ENCODE measurements around the gene MAN2B2.

Gene MAN2B2

DNA sequence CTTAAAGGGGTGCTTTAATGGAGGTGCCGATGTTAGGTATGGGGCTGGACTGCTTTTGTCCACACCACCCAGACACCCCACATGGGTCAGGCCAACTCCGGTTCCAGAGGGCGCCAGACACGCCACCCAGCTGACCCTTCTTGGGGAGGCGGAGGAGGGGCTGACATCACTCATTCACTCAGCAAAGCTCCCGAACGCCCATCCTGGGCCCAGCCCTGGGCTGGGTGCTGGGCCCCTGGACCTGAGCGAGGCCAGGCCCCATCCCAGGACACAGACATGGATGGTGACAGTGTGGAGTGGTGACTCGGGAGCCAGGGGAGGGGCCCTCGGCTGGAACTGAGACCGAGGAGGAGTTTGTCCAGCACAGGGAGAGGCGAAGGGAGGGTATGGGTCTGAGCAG lies 28.1 kb downstream of the MAN2B2 start:
- DNase-seq = no peak
- TF ChIP-seq GATA1 (IDR thresholded peaks at IDR 0.05; ENCODE audit: low read depth, low read length) = no peak
- no peak for TF ChIP-seq POLR2A (IDR thresholded peaks at IDR 0.05; ENCODE audit: low read length)

DNA sequence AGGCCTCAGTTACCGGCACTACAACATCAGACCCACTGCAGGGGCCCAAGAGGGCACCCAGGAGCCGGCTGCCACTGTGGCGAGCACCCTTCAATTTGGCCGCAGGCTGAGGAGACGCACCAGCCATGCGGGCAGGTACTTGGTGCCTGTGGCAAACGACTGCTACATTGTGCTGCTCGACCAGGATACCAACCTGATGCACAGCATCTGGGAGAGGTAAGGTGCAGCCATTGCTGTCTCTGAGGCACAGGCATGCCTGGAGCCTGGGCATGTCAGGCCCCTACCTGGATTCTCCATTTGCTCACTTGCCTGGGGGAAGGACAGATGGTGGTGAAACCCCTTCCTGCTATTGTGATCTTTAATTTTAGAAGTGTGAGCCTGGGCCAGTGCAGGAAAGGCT lies 30.1 kb downstream of the MAN2B2 start:
- DNase-seq = no peak
- TF ChIP-seq POLR2A (IDR thresholded peaks at IDR 0.05; ENCODE audit: low read length) (no peak), GATA1 (IDR thresholded peaks at IDR 0.05; ENCODE audit: low read depth, low read length) (no peak)

DNA sequence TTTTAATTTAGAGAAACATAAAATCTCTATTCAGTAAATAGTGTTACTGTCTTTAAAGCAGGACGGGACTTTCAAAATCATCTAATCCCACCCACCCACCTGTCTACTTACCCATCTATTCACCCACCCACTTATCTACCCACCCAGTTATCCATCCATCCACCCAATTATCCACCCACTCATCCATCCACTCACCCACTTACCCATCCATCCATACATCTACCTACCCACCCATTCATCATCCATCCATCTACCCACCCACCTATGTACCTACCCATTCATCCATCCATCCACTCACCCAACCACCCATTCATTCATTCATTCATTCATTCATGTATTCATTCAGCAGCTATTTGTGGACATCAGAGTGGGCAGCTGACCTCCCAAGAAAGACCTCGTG lies 30.6 kb downstream of the MAN2B2 start:
- DNase-seq = no peak
- TF ChIP-seq GATA1 (IDR thresholded peaks at IDR 0.05; ENCODE audit: low read depth, low read length) = no peak
- TF ChIP-seq POLR2A (IDR thresholded peaks at IDR 0.05; ENCODE audit: low read length) = no peak

DNA sequence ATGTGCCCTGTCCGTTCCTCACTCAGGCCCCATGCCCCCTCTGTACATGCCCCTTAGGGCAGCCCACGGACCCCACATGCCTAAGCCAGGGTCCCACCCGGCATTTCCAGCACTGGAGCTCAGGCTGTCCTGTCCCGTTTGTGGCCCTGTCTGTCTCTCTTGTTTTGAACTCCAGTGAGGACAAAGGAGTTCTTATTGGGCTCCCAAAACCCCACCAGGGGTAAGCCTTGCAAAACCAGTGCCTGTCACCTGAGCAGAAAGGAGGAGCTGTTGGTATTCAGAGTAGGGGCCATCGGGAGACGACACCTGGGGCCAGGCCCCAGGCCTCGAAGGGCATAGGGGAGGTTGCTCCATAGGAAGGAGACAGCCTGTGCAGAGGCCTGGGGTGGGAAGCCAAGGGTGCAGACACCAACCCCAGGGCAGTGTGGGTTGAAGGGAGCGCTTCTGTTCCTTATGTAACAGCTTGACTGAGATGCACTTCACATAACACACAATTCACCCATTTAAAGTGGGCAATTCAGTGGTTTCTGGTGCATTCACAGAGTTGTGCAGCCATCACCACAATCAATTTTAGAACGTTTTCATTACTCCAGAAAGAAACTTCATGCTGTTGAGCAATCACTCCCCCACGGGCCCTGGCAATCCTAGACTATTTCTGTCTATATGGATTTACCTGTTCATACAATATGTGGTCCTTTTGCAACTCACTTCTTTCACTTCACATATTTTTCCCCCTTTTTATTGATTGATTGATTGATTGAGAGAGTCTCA lies 31.7 kb downstream of the MAN2B2 start:
- no peak for DNase-seq
- no peak for TF ChIP-seq POLR2A (IDR thresholded peaks at IDR 0.05; ENCODE audit: low read length)
- TF ChIP-seq GATA1 (IDR thresholded peaks at IDR 0.05; ENCODE audit: low read depth, low read length) = no peak

DNA sequence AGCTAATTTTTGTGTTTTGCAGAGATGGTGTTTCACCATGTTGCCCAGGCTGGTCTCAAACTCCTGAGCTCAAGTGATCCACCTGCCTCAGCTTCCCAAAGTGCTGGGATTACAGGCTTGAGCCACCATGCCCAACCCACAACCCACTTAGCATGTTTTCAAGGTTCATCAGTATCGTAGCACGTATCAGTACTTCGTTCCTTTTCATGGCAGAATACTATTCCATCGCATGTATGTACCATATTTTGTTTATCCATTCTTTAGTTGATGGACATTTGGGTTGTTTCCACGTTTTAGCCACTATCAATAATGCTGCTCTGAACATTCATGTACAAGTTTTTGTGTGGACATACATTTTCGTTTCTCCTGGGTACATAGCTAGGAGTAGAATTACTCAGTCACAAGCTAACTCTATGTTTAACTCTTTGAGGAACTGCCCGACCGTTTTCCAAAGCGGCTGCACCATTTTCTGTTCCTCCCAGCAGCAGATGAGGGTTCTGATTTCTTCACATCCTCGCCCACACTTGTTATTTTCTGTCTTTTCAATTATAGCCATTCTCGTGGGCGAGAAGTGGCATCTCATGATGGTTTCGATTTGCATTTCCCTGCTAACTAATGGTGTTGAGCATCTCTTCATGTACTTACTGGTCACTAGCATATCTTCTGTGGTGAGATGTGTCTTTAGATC lies 32.5 kb downstream of the MAN2B2 start:
- TF ChIP-seq POLR2A (IDR thresholded peaks at IDR 0.05; ENCODE audit: low read length) (no peak), GATA1 (IDR thresholded peaks at IDR 0.05; ENCODE audit: low read depth, low read length) (no peak)
- no peak for DNase-seq

DNA sequence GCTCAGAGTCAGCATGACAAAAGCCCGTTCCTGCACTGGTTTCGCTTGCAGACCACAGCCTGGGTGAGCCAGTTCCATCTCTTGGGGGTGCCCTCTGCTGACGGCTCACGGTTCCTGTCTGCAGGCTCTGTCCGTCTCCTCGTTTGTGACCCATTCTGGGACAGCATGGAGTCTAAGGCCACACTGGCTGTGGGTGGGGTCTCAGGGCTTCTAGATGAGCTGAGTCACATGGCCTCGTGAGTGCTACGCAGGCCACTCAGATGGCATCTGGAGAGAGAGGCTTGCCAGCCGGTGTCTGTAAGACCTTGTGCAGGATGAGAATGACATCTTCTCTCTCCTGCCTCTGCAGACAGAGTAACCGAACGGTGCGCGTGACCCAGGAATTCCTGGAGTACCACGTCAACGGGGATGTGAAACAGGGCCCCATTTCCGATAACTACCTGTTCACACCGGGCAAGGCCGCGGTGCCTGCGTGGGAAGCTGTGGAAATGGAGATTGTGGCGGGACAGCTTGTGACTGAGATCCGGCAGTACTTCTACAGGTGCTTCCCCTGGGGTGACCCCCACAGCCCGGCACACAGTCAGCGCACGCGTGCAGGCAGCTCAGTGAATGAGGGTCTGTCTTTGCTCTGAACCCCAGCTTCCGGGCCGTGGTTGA lies 33.9 kb downstream of the MAN2B2 start:
- no peak for TF ChIP-seq POLR2A (IDR thresholded peaks at IDR 0.05; ENCODE audit: low read length)
- DNase-seq = no peak

DNA sequence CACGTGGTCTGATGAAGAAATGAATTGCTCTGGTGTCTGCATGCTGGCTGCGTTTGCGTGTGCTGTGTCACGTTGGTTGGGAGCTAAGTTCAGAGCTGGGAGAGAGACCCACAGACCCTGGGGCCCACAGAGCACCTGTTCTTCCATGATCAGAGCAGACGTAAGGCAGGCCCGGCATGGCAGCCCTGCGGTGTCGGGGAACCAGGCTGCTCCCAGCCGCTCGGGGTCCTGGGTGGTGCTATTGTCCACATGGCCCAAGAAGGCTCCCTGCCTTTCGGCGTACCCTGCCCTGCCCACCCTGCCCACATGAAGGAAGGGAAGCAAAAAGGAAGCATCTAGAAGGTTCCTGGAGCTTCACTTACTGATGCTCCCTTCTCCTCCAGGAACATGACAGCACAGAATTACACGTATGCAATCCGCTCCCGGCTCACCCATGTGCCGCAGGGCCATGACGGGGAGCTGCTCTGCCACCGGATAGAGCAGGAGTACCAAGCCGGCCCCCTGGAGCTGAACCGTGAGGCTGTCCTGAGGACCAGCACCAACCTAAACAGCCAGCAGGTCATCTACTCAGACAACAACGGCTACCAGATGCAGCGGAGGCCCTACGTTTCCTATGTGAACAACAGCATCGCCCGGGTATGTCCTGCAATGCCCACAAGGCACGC lies 34.6 kb downstream of the MAN2B2 start:
- TF ChIP-seq POLR2A (IDR thresholded peaks at IDR 0.05; ENCODE audit: low read length) (no peak), GATA1 (IDR thresholded peaks at IDR 0.05; ENCODE audit: low read depth, low read length) (no peak)
- no peak for DNase-seq

DNA sequence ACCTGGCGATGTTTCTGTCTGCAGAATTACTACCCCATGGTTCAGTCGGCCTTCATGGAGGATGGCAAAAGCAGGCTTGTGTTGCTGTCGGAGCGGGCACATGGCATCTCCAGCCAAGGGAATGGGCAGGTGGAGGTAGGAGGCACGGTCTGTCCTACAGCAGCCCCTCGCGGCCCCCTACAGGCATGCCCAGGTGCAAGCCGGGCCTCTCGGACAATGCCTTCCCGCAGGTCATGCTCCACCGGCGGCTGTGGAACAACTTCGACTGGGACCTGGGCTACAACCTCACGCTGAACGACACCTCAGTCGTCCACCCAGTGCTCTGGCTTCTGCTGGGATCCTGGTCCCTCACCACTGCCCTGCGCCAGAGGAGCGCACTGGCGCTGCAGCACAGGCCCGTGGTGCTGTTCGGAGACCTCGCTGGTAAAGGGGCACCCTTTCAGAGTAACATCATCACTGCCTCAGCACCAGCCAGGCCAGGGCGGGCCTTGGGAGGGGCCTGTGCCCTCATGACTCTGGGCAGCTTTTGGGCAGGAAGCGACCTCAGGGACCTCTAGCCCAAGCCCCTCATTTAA lies 36.0 kb downstream of the MAN2B2 start:
- no peak for TF ChIP-seq GATA1 (IDR thresholded peaks at IDR 0.05; ENCODE audit: low read depth, low read length)
- TF ChIP-seq POLR2A (IDR thresholded peaks at IDR 0.05; ENCODE audit: low read length) = no peak
- no peak for DNase-seq

DNA sequence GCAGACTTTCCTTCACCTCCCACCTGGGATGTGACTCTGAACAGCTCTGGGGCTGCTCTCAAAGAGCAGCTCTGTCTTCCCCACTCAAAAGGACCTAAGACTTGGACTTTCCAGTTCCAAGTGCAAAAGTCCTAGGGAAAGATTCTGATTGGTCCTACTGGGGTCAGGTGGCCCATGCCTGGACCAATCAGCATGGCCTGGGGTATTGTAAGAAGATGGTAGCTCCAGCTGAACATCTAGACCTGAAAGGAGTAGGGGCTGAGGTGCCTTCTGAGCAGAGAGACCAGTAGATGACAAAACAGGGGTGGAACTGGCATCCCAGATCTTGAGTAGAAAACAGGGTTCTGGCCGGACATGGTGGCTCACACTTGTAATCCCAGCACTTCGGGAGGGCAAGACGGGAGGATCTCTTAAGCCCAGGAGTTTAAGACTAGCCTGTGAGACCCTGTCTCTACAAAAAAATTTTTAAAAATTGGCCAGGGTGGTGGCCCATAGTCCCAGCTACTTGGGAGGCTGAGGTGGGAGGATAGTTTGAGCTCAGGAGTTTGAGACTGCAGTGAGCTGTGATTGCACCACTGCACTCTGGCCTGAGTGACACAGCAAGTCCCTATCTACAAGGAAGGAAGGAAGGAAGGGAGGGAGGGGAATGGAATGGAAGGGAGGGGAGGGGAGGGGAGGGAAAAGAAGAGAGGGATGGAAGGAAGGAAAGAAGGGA lies 38.1 kb downstream of the MAN2B2 start:
- no peak for DNase-seq
- TF ChIP-seq POLR2A (IDR thresholded peaks at IDR 0.05; ENCODE audit: low read length) = no peak
- no peak for TF ChIP-seq GATA1 (IDR thresholded peaks at IDR 0.05; ENCODE audit: low read depth, low read length)

DNA sequence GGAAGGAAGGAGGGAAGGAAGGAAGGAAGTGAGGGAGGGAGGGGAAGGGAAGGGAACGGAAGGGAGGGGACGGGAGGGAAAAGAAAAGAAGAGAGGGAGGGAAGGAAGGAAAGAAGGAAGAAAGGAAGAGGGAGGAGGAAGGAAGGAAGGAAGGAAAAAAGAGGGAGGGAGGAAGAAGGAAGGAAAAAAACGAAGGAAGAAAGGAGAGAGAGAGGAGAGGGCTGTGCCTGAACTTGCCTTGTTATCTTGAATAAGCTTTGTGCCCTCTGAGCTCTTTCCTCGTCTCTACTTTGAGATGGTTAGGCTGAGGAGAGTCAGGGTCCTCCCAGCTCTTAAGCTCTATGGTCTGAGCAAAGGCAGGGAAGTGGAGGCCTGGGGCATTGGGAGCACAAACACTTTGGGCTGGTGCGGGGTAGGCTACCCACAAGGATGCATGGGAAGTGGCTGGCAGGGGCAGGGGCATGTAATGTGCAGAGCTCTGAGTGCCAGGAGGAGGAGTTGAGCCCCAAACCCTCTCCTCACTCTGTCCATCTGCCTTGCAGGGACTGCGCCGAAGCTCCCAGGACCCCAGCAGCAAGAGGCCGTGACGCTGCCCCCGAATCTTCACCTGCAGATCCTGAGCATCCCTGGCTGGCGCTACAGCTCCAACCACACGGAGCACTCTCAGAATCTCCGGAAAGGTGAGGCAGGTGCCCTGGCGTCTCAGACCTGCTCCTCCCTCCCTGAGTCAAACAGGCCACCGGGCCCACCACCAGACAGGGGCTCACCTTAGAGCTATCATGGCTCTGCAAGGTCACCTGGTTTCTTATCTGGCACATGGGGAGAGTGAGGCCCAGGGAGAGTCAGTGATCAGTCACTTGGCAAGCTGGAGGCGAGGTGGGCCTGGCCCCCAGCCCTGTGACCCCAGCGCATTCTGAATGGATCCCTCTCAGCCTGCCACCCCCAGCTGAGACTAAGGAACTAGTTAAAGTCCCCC lies 39.0 kb downstream of the MAN2B2 start:
- DNase-seq = no peak
- TF ChIP-seq GATA1 (IDR thresholded peaks at IDR 0.05; ENCODE audit: low read depth, low read length) = no peak
- TF ChIP-seq POLR2A (IDR thresholded peaks at IDR 0.05; ENCODE audit: low read length) = no peak

DNA sequence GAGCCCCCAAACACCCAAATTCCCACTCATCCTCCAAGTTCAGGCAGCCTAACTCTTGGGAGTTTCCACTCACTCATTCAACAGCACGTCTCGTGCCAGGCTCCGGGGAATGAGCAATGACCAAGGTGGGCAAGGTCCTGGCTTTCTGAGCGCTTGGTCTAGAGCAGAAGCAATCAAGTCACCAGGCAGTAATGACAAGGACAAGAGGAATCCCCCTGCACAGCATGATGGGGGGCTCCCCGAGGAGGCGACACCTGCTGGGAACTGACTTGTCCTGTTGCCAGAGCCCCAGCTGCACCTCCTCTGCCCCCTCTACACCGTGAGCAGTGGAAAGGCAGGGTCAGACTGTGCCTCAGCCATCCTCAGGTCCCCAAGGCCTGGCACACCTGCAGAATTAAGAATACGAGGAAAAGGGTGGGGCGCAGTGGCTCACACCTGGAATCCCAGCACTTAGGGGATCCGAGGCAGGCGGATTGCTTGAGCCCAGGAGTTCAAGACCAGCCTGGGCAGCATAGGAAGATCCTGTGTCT lies 39.8 kb downstream of the MAN2B2 start:
- TF ChIP-seq POLR2A (IDR thresholded peaks at IDR 0.05; ENCODE audit: low read length) = no peak
- no peak for TF ChIP-seq GATA1 (IDR thresholded peaks at IDR 0.05; ENCODE audit: low read depth, low read length)
- no peak for DNase-seq

All from erythroblast (primary cell).